Neural cell (in vitro differentiated cells): Measurements from ENCODE around the gene SLFN12L.

Experiments
- CTCF ChIP-seq: fragments of 450-650 bp; IDR thresholded peaks from 2 replicates; pipeline ENCODE4 v1.5.1; 2014; ENCODE audit warnings: antibody characterized with exemption, mild to moderate bottlenecking, moderate library complexity; ENCODE audit not compliant: poor library complexity, severe bottlenecking
- EZH2 ChIP-seq: fragments of 200-600, 300-800 bp; shearing (Covaris generic), sonication (generic); IDR thresholded peaks from 2 replicates; pipeline ENCODE4 v1.6.1; 2014; ENCODE audit warnings: antibody characterized with exemption, low read length, borderline replicate concordance, mild to moderate bottlenecking; ENCODE audit not compliant: insufficient read depth, poor library complexity, severe bottlenecking
- POLR2AphosphoS5 ChIP-seq: IDR thresholded peaks from 2 replicates; pipeline ENCODE4 v1.6.1; 2012
- RAD21 ChIP-seq: fragments of 450-650 bp; conservative IDR thresholded peaks from 2 replicates; pipeline ENCODE4 v1.6.1; 2014; ENCODE audit warnings: antibody characterized with exemption, mild to moderate bottlenecking, moderate library complexity
- REST ChIP-seq: IDR thresholded peaks from 2 replicates; pipeline ENCODE4 v1.6.1; 2012; ENCODE audit warnings: borderline replicate concordance

GRCh38 chr17:35557353-35557752 is 19.9 kb upstream of the SLFN12L start:
- TF ChIP-seq POLR2AphosphoS5 = no peak
- no peak for TF ChIP-seq CTCF
- no peak for TF ChIP-seq EZH2
- TF ChIP-seq REST = no peak
- TF ChIP-seq RAD21 = no peak
